ENCODE results near the gene WFIKKN1. TPM values are rescaled to one million over a fixed set of nuclear protein-coding genes. Genes with fewer than 3 reads are reported as not detected.
A peak's percentile ranks its signal among the peaks of the same experiment; 100 is the strongest.

WFIKKN1 gene
- total RNA-seq, 1 experiment from 2014 or later, result 12.3 TPM

DNA sequence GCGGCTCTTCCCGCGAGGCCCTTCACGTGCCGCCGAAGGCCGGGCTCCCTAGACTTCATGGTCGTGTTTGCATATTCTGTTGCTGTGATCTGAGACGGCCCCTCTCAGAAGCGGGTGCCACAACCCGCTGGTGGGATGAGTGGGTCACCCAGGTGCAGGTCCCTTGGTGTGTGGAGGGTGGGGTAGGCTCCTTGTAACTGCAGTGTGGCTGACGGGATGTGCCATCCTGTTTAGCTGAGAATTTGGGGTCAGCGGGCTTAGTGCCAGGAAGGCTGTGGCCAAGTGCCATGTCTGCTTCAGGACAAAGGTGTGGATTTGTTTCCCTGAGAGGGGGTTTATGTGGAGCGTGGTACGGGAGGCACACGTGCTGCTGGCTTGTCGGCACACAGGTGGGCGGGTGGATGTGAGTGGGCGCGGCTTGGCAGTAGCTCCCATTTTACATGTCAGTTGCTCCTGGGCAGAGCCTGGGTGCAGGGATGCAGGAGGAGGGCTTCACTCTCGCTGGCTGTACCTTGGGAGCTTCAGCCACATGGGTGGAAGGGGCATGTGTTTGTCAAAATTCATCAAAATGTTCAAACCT lies 9.2 kb upstream of the WFIKKN1 start:
- H3K27ac Mint-ChIP-seq, result peak overlapping the region; percentile 70
- H3K9me3 Mint-ChIP-seq, result no peaks in the 10 kb centered on the region
- no peaks in the 10 kb centered on the region for H3K27me3 Mint-ChIP-seq (ENCODE audit: low read depth)
- DNase-seq (ENCODE audit: low spot score), result no peak
- H3K4me3 Mint-ChIP-seq, result no peak overlapping the region
- ATAC-seq, result no peak
- TF ChIP-seq, protein P1, sequence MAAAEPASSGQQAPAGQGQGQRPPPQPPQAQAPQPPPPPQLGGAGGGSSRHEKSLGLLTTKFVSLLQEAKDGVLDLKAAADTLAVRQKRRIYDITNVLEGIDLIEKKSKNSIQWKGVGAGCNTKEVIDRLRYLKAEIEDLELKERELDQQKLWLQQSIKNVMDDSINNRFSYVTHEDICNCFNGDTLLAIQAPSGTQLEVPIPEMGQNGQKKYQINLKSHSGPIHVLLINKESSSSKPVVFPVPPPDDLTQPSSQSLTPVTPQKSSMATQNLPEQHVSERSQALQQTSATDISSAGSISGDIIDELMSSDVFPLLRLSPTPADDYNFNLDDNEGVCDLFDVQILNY (CRISPR knock-in tag; IDR thresholded peaks at IDR 0.05), result no peak
- TF ChIP-seq ZNF671 (CRISPR knock-in tag; IDR thresholded peaks at IDR 0.05) (no peak), FOXP1 (CRISPR knock-in tag; IDR thresholded peaks at IDR 0.05; ENCODE audit: borderline replicate concordance) (0 out of 2 replicates have a peak, but pooled peaks have one; percentile 10), NFYB (CRISPR knock-in tag; conservative IDR thresholded peaks at IDR 0.05; ENCODE audit: low read depth) (no peak), NR1H2 (CRISPR knock-in tag; IDR thresholded peaks at IDR 0.05) (no peak)
- peaks cover 24% of the 10 kb centered on the region for H3K4me1 Mint-ChIP-seq
- CTCF ChIA-PET, result interaction anchor here (0.7 to 3.5 kb wide), 19 partner anchors 9 to 235 kb away, joined by 3 to 21 read pairs (median 5); partner anchors contain the start of genes CIAO3, METTL26, NHLRC4 and WDR90
- H3K36me3 Mint-ChIP-seq, result peaks cover 2% of the 10 kb centered on the region; the same call in 1 of the 2 replicates
- POLR2A ChIA-PET, result interaction anchor here (1.4 kb wide), 1 partner anchor 15 kb away, joined by 3 read pairs; the partner anchor contains the start of gene METTL26

DNA sequence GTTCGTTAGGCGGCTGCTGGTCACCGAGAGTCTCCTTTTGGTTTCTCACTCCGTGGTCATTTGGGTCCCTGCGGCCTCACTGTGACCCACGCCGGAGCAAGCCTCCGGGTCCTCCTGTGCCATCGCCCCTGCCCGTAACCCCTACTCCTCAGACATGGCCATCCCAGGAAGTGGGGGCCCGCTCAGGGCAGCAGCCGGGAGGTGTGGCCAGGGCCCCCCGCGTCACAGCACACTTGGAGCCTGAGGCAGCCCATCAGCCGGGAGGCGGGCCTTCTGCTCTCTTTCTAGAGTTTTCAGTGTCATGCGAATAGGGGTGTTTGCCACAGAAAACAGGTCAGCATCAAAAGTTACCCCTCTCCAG lies 7.9 kb upstream of the WFIKKN1 start:
- Mint-ChIP-seq H3K9me3 (no peaks in the 10 kb centered on the region), H3K4me1 (peaks cover 26% of the 10 kb centered on the region), H3K4me3 (no peak overlapping the region), H3K27ac (no peak overlapping the region), H3K36me3 (peaks cover 3% of the 10 kb centered on the region; the same call in 1 of the 2 replicates), H3K27me3 (ENCODE audit: low read depth) (no peaks in the 10 kb centered on the region)
- TF ChIP-seq ZNF121 (CRISPR knock-in tag; IDR thresholded peaks at IDR 0.05) (no peak), ZNF317 (CRISPR knock-in tag; IDR thresholded peaks at IDR 0.05; ENCODE audit: borderline replicate concordance, low read depth) (no peak), OVOL2 (CRISPR knock-in tag; IDR thresholded peaks at IDR 0.05; ENCODE audit: borderline replicate concordance) (no peak), TEAD1 (CRISPR knock-in tag; IDR thresholded peaks at IDR 0.05) (no peak), ZBTB21 (CRISPR knock-in tag; IDR thresholded peaks at IDR 0.05; ENCODE audit: borderline replicate concordance) (no peak), GTF2I (CRISPR knock-in tag; conservative IDR thresholded peaks at IDR 0.05) (no peak)
- TF ChIP-seq, protein P2, sequence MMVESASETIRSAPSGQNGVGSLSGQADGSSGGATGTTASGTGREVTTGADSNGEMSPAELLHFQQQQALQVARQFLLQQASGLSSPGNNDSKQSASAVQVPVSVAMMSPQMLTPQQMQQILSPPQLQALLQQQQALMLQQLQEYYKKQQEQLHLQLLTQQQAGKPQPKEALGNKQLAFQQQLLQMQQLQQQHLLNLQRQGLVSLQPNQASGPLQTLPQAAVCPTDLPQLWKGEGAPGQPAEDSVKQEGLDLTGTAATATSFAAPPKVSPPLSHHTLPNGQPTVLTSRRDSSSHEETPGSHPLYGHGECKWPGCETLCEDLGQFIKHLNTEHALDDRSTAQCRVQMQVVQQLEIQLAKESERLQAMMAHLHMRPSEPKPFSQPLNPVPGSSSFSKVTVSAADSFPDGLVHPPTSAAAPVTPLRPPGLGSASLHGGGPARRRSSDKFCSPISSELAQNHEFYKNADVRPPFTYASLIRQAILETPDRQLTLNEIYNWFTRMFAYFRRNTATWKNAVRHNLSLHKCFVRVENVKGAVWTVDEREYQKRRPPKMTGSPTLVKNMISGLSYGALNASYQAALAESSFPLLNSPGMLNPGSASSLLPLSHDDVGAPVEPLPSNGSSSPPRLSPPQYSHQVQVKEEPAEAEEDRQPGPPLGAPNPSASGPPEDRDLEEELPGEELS (CRISPR knock-in tag; IDR thresholded peaks at IDR 0.05), result no peak
- TF ChIP-seq, protein P1 (CRISPR knock-in tag; IDR thresholded peaks at IDR 0.05), result no peak
- TF ChIP-seq, protein P3, sequence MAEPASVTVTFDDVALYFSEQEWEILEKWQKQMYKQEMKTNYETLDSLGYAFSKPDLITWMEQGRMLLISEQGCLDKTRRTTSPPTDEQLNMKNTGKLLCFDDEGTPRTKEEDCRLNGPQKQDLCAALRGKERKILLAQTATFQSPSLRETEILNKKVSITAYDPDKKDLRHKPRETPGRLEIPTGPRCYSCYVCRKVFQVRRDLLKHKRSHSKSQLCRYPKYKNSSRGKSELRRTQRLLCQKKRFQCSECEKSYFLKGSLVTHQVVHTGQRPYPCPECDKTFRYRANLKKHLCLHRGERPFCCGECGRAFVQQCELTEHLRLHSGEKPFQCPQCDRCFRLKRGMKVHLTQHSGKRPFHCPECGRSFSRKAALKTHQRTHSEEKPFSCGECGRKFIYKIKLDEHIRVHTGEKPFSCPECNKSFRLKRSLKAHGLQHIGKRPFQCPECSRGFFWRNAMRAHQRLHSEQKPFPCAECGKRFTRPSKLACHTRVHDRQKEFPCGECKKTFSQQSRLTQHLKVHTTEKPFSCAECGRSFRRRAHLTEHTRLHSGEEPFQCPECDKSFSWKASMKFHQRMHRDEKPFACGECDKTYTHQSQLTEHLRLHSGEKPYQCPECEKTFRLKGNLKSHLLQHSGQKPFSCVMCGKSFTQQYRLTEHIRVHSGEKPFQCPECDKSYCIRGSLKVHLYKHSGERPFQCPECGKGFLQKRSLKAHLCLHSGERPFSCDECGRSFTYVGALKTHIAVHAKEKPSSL (CRISPR knock-in tag; conservative IDR thresholded peaks at IDR 0.05), result no peak
- ChIA-PET POLR2A (interaction anchor here (1.4 kb wide), 1 partner anchor 13 kb away, joined by 3 read pairs; the partner anchor contains the start of gene METTL26), CTCF (interaction anchor here (0.8 to 2.4 kb wide), 6 partner anchors 15 to 44 kb away, joined by 3 to 21 read pairs (median 8); no protein-coding TSS in a partner anchor)
- ATAC-seq, result peak; percentile 21; the same call in 1 of the 2 replicates
- no peak for DNase-seq (ENCODE audit: low spot score)

DNA sequence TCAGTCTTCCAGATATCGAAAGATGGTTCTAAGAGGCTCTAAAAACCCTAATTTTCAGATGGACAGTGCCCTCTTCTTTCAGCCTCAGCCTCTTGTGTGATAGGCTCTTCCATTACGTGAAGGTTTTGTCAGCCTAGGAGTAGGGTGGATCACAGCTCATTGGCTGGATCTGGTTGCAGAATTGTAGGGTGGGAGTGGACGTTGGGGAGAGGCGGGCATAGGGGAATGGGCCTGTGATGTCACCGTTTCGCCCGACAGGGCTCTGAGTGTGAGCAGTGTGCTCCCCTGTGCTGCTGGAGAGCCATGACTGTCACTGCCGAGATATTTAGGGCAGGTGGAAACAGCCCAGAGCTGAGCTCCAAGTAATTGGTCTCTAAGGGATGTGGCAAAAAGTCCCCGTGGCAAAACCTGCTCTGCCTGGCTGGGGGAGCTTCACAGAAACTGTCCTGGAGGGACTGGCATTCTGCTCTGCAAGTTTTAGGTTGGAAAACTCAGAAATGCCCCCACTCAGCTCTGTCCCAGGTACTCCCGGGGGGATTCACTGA lies 6.2 kb upstream of the WFIKKN1 start:
- Mint-ChIP-seq H3K9me3 (no peaks in the 10 kb centered on the region), H3K4me1 (peaks cover 35% of the 10 kb centered on the region), H3K27me3 (ENCODE audit: low read depth) (no peaks in the 10 kb centered on the region), H3K36me3 (peaks cover 3% of the 10 kb centered on the region; the same call in 1 of the 2 replicates), H3K4me3 (no peak overlapping the region), H3K27ac (peak overlapping the region; percentile 87)
- POLR2A ChIA-PET, result no interaction called here
- CTCF ChIA-PET, result interaction anchor here (0.9 to 1.4 kb wide), 6 partner anchors 14 to 48 kb away, joined by 3 to 5 read pairs (median 3); no protein-coding TSS in a partner anchor
- TF ChIP-seq, protein P4, sequence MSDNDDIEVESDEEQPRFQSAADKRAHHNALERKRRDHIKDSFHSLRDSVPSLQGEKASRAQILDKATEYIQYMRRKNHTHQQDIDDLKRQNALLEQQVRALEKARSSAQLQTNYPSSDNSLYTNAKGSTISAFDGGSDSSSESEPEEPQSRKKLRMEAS (CRISPR knock-in tag; IDR thresholded peaks at IDR 0.05), result no peak
- TF ChIP-seq TEAD4 (CRISPR knock-in tag; IDR thresholded peaks at IDR 0.05), result no peak
- TF ChIP-seq, protein P5, sequence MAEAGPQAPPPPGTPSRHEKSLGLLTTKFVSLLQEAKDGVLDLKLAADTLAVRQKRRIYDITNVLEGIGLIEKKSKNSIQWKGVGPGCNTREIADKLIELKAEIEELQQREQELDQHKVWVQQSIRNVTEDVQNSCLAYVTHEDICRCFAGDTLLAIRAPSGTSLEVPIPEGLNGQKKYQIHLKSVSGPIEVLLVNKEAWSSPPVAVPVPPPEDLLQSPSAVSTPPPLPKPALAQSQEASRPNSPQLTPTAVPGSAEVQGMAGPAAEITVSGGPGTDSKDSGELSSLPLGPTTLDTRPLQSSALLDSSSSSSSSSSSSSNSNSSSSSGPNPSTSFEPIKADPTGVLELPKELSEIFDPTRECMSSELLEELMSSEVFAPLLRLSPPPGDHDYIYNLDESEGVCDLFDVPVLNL (CRISPR knock-in tag; IDR thresholded peaks at IDR 0.05; ENCODE audit: borderline replicate concordance, low read depth), result no peak
- no peak for TF ChIP-seq ZNF263 (CRISPR knock-in tag; IDR thresholded peaks at IDR 0.05; ENCODE audit: low read depth)
- no peak for TF ChIP-seq ZBTB21 (CRISPR knock-in tag; IDR thresholded peaks at IDR 0.05; ENCODE audit: borderline replicate concordance)
- TF ChIP-seq, protein P2 (CRISPR knock-in tag; IDR thresholded peaks at IDR 0.05), result no peak
- ATAC-seq, result no peak
- DNase-seq (ENCODE audit: low spot score), result no peak
